Measurements from ENCODE around the gene PGM5.
"Not testable (repeated sequence)": the region's sequence is repeated elsewhere in the genome, so short reads cannot be mapped to it uniquely, and the experiment has no call there.

PGM5 gene

DNA sequence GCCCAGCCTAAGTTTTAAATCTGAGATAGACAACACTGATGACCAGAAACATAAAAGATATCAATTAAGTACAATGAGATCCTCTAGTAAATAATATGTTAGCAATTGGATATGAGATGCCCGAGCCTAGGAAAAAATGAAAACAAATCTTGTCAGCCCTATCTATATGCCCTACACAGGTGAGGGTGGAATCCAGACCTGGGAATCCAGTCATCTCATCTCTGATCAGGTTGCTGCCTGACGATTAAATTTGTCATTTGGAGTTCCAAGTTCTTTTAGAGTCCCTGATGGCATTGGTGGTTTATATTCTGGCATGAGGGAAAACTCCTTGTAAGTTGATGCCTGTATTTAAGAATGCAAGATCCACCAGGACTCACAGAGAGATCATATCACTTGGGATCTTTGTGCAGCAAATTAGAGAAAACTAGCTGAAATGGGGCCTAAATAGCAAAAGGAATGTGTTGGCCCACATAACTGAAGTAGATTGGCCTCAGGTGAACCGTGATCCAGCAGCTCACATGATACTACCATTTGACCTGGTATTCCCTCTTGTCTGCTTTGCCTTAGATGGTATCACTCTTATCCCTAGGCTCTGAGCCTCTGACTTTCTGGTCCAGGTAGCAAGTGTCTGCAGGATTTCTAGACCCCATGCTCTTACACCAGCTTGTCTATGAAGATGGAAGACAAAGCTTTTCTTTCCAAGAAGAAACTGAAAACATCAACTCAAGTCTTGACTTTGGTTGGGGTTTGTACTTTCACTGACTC, 48.2 kb downstream of the PGM5 start:
- not testable (repeated sequence) for H3K79me2 ChIP-seq (ENCODE audit: low read length); H3K27me3 ChIP-seq (ENCODE audit: low read depth, low read length); H3K36me3 ChIP-seq (replicated peaks; ENCODE audit: low read depth, low read length); H4K20me1 ChIP-seq (ENCODE audit: insufficient read depth, low read length); H3K27ac ChIP-seq (ENCODE audit: low read length); H3K9me3 ChIP-seq (ENCODE audit: insufficient read depth, low read length); H3K4me3 ChIP-seq (ENCODE audit: low read length); H3K9ac ChIP-seq (ENCODE audit: low read length); H3K4me2 ChIP-seq (ENCODE audit: low read length); H2AFZ ChIP-seq (ENCODE audit: low read depth, low read length); H3K4me1 ChIP-seq (ENCODE audit: low read length)

DNA sequence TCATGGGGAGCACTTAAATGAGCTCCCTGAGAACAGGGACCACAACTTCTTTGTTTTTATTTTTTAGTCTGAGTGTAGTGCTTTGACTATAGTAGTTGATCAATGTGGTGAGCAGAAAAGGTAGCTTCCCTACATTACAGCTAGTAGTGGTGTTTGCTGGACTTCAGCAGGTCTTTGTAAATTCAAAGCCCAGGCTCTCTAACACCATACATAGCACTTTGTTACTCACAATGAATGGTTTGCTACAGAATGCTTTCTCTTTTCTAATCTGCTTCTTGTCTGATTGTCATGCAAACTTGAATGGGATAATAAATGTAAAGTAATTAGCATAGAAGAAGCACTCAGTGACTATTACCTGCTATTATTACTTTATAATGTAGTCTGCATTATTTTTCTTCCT, 55.5 kb downstream of the PGM5 start:
- H3K36me3 ChIP-seq (replicated peaks; ENCODE audit: low read depth, low read length); H2AFZ ChIP-seq (ENCODE audit: low read depth, low read length); H3K79me2 ChIP-seq (ENCODE audit: low read length); H3K4me3 ChIP-seq (ENCODE audit: low read length); H3K27me3 ChIP-seq (ENCODE audit: low read depth, low read length); H4K20me1 ChIP-seq (ENCODE audit: insufficient read depth, low read length); H3K4me2 ChIP-seq (ENCODE audit: low read length); H3K27ac ChIP-seq (ENCODE audit: low read length); H3K9ac ChIP-seq (ENCODE audit: low read length); H3K9me3 ChIP-seq (ENCODE audit: insufficient read depth, low read length); H3K4me1 ChIP-seq (ENCODE audit: low read length): not testable (repeated sequence)

DNA sequence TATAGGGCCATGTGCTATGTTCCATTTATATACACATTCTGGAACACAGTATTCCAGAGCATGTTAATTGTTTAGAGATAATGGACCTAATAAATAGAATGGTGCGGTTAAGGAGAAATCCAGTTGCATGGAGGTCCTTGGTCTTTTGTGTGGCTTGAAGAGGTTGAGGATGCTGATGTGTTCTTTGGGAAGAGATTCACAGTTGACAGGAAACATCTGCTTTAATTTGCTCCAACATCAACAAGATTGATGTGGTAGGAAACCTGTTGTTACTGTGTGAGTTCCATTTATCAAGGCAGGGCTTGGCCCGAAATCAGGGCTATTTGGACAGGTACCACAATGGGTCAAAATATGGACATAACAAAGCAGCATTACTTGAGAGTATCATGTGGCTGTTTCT, 56.3 kb downstream of the PGM5 start:
- not testable (repeated sequence) for H3K4me3 ChIP-seq (ENCODE audit: low read length); H3K9me3 ChIP-seq (ENCODE audit: insufficient read depth, low read length); H3K79me2 ChIP-seq (ENCODE audit: low read length); H2AFZ ChIP-seq (ENCODE audit: low read depth, low read length); H3K4me2 ChIP-seq (ENCODE audit: low read length); H4K20me1 ChIP-seq (ENCODE audit: insufficient read depth, low read length); H3K36me3 ChIP-seq (replicated peaks; ENCODE audit: low read depth, low read length); H3K27me3 ChIP-seq (ENCODE audit: low read depth, low read length); H3K9ac ChIP-seq (ENCODE audit: low read length); H3K27ac ChIP-seq (ENCODE audit: low read length); H3K4me1 ChIP-seq (ENCODE audit: low read length)

DNA sequence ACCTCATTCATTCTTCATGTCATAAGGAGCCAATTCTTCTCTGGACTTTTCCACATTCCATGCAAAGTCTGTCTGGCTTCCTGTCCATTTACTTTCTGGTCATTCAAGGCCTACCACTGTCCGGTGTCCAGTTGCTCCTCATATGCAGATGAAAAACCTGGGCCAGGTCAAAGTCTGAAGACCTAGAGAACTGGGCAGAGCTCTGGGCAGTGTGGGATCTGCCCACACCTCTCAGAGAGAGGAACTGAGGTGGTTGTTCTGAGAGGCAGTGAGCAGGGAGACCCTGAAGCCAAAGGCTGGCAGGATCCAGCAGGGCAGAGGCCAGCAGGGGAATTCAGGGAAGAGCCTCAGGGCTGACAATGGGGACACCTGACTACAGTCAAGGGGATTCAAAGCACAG, 58.7 kb downstream of the PGM5 start:
- H3K4me3 ChIP-seq (ENCODE audit: low read length); H3K36me3 ChIP-seq (replicated peaks; ENCODE audit: low read depth, low read length); H3K4me1 ChIP-seq (ENCODE audit: low read length); H3K27me3 ChIP-seq (ENCODE audit: low read depth, low read length); H3K4me2 ChIP-seq (ENCODE audit: low read length); H3K79me2 ChIP-seq (ENCODE audit: low read length); H4K20me1 ChIP-seq (ENCODE audit: insufficient read depth, low read length); H2AFZ ChIP-seq (ENCODE audit: low read depth, low read length); H3K9me3 ChIP-seq (ENCODE audit: insufficient read depth, low read length); H3K9ac ChIP-seq (ENCODE audit: low read length); H3K27ac ChIP-seq (ENCODE audit: low read length): not testable (repeated sequence)

DNA sequence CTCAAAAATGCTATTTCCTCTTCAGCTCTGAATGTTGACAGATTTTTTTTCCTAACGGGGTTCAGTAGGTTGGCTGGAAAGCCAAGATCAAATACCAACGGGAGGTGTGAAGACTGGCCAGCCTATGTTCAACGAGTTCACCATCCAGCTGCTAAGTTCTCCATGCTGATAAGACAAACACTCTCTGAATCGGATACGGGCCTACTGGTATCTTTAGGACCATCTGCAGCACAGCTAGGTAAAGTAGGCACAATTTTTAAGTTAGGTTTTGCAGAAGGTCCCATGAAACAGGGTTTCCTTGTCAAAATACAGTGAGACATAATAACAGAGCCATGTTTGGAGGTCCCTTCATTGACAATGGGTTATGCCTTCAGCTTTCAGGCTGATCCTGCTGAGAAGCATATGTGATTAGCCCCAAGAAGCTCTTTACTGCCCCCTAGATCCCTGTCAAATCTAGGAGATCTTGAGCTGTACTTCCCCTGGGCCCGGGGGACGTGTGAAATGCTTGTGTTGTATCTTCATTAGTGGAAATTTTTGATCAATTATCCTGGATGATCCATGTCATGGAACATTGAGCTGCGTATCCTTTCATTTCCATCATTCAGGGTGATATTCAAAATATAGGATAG, 60.6 kb downstream of the PGM5 start:
- Histone ChIP-seq H3K4me2 (ENCODE audit: low read length) (no peak overlapping the region), H3K27ac (ENCODE audit: low read length) (no peak overlapping the region), H2AFZ (ENCODE audit: low read depth, low read length) (no peak overlapping the region), H3K4me3 (ENCODE audit: low read length) (no peak overlapping the region), H3K79me2 (ENCODE audit: low read length) (no peaks in the 10 kb centered on the region), H3K27me3 (ENCODE audit: low read depth, low read length) (peaks cover 9% of the 10 kb centered on the region; the same call in 1 of the 2 replicates), H3K4me1 (ENCODE audit: low read length) (no peaks in the 10 kb centered on the region), H3K9ac (ENCODE audit: low read length) (no peak overlapping the region), H3K36me3 (replicated peaks; ENCODE audit: low read depth, low read length) (no peaks in the 10 kb centered on the region), H3K9me3 (ENCODE audit: insufficient read depth, low read length) (no peaks in the 10 kb centered on the region), H4K20me1 (ENCODE audit: insufficient read depth, low read length) (no peaks in the 10 kb centered on the region)
- no peak for TF ChIP-seq EZH2phosphoT487 (IDR thresholded peaks at IDR 0.05; ENCODE audit: low read depth)
- TF ChIP-seq, protein P1, sequence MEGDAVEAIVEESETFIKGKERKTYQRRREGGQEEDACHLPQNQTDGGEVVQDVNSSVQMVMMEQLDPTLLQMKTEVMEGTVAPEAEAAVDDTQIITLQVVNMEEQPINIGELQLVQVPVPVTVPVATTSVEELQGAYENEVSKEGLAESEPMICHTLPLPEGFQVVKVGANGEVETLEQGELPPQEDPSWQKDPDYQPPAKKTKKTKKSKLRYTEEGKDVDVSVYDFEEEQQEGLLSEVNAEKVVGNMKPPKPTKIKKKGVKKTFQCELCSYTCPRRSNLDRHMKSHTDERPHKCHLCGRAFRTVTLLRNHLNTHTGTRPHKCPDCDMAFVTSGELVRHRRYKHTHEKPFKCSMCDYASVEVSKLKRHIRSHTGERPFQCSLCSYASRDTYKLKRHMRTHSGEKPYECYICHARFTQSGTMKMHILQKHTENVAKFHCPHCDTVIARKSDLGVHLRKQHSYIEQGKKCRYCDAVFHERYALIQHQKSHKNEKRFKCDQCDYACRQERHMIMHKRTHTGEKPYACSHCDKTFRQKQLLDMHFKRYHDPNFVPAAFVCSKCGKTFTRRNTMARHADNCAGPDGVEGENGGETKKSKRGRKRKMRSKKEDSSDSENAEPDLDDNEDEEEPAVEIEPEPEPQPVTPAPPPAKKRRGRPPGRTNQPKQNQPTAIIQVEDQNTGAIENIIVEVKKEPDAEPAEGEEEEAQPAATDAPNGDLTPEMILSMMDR (IDR thresholded peaks at IDR 0.05; ENCODE audit: low read depth, low read length), result peak; percentile 62

DNA sequence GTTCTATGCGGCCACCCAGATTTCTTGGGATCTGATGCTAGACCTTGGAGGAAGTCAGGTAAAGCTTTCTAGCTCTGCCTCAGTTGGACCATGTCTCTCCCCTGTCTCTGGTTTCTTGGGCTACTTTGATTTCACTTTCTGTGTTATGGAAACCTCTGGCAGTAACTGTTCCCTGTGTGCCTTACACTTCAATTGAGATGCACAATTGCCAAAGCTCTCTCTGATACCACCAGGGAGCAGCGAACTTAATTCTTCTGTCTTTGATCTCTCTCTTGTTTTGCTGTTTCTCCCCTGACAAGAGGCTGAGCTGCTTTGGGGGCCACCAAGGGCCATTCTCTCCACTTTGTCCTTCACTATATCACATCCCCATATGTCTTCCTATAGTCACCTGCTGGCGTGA, 61.4 kb downstream of the PGM5 start:
- Histone ChIP-seq H3K4me2 (ENCODE audit: low read length) (no peak overlapping the region), H3K27ac (ENCODE audit: low read length) (no peak overlapping the region), H3K4me1 (ENCODE audit: low read length) (no peaks in the 10 kb centered on the region), H4K20me1 (ENCODE audit: insufficient read depth, low read length) (no peaks in the 10 kb centered on the region), H3K4me3 (ENCODE audit: low read length) (no peak overlapping the region), H3K36me3 (replicated peaks; ENCODE audit: low read depth, low read length) (no peaks in the 10 kb centered on the region), H3K27me3 (ENCODE audit: low read depth, low read length) (peaks cover 9% of the 10 kb centered on the region; the same call in 1 of the 2 replicates), H2AFZ (ENCODE audit: low read depth, low read length) (no peak overlapping the region), H3K79me2 (ENCODE audit: low read length) (no peaks in the 10 kb centered on the region), H3K9ac (ENCODE audit: low read length) (no peak overlapping the region), H3K9me3 (ENCODE audit: insufficient read depth, low read length) (no peaks in the 10 kb centered on the region)
- TF ChIP-seq EZH2phosphoT487 (IDR thresholded peaks at IDR 0.05; ENCODE audit: low read depth), result no peak
- TF ChIP-seq, protein P1 (IDR thresholded peaks at IDR 0.05; ENCODE audit: low read depth, low read length), result no peak

Data from OCI-LY3 (cell line).